Tibial artery (tissue), 4 donors: ENCODE data around the gene C3orf18.

Experiments used
- DNase-seq, 2 donors: peaks; one replicate each; pipeline ENCODE4 v3.0.0-alpha.2; 2019
- H3K27ac ChIP-seq, 2 donors: fragments of 200-600 bp; sonication (generic) in 1 of 2; 1 replicate in 1 of 2; 2 replicates in 1 of 2; pipeline ENCODE4 v1.5.1; 2018 to 2019; ENCODE audit warnings: mild to moderate bottlenecking in 1 of 2
- H3K27me3 ChIP-seq, 2 donors: fragments of 200-600 bp; sonication (generic) in 1 of 2; one replicate each; pipeline versions ENCODE4 v1.5.1 to v1.6.0; 2016 to 2019
- H3K36me3 ChIP-seq, 3 donors: fragments of 200-600 bp; sonication (generic) in 2 of 3; one replicate each; pipeline ENCODE4 v1.5.1; 2016 to 2019; ENCODE audit warnings: mild to moderate bottlenecking in 2 of 3
- H3K4me1 ChIP-seq, 4 donors: fragments of 200-600 bp; sonication (generic) in 2 of 4; 1 replicate in 3 of 4; 2 replicates in 1 of 4; pipeline ENCODE4 v1.5.1; 2016 to 2019
- H3K4me3 ChIP-seq, 2 donors: fragments of 200-600 bp; sonication (generic) in 1 of 2; 1 replicate in 1 of 2; 2 replicates in 1 of 2; pipeline ENCODE4 v1.5.1; 2018 to 2019; ENCODE audit warnings: mild to moderate bottlenecking in 2 of 2
- H3K9me3 ChIP-seq, 3 donors: fragments of 200-600 bp; sonication (generic) in 1 of 3; one replicate each; pipeline ENCODE4 v1.5.1; 2016 to 2019
- intact Hi-C: fragments of 100-400 bp; cut with DNase I; formaldehyde crosslinking; loops from one replicate; pipeline ENCODE4 v1.15.0; 2023; ENCODE audit warnings: low total_unique reads
- TF ChIP-seq, protein P1 (sequence below), 2 experiments: fragments of 200-600 bp in 1 of 2; fragments of 450-650 bp in 1 of 2; IDR thresholded peaks; one replicate each; pipeline ENCODE4 v1.5.1; 2017 to 2019; ENCODE audit warnings: antibody characterized with exemption in 2 of 2, mild to moderate bottlenecking in 1 of 2, moderate library complexity in 1 of 2

C3orf18 gene

DNA sequence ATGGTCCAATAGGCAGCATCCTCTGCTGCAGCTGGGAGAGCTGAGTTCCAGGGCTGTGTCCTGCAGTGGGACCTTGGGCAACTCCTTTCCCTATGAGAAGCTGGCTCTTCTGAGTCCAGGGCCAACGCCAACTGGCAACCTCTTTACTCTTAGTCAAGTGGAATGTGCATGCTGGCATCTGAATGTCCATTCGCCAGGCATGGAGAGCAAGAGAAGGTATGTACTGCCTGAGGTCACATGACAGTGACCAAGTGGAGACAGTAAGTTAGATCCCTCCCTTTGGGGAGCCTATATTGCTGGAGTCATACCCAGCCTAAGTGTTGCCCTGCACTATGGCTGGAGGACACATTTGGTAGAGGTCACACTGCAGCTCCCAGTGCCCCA, 13.9 kb upstream of the C3orf18 start:
- Histone ChIP-seq H3K27me3 (no peaks in the 10 kb centered on the region), H3K36me3 (peaks cover 4 to 84% (median 42%) of the 10 kb centered on the region in 3 donors), H3K4me3 (no peak overlapping the region), H3K27ac (no peak overlapping the region), H3K9me3 (no peaks in the 10 kb centered on the region), H3K4me1 (peaks cover 0 to 11% (median 0%) of the 10 kb centered on the region in 4 donors)
- DNase-seq: no peak
- intact Hi-C loops: no loop called here
- TF ChIP-seq, protein P1, sequence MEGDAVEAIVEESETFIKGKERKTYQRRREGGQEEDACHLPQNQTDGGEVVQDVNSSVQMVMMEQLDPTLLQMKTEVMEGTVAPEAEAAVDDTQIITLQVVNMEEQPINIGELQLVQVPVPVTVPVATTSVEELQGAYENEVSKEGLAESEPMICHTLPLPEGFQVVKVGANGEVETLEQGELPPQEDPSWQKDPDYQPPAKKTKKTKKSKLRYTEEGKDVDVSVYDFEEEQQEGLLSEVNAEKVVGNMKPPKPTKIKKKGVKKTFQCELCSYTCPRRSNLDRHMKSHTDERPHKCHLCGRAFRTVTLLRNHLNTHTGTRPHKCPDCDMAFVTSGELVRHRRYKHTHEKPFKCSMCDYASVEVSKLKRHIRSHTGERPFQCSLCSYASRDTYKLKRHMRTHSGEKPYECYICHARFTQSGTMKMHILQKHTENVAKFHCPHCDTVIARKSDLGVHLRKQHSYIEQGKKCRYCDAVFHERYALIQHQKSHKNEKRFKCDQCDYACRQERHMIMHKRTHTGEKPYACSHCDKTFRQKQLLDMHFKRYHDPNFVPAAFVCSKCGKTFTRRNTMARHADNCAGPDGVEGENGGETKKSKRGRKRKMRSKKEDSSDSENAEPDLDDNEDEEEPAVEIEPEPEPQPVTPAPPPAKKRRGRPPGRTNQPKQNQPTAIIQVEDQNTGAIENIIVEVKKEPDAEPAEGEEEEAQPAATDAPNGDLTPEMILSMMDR (IDR thresholded peaks at IDR 0.05): no peak

DNA sequence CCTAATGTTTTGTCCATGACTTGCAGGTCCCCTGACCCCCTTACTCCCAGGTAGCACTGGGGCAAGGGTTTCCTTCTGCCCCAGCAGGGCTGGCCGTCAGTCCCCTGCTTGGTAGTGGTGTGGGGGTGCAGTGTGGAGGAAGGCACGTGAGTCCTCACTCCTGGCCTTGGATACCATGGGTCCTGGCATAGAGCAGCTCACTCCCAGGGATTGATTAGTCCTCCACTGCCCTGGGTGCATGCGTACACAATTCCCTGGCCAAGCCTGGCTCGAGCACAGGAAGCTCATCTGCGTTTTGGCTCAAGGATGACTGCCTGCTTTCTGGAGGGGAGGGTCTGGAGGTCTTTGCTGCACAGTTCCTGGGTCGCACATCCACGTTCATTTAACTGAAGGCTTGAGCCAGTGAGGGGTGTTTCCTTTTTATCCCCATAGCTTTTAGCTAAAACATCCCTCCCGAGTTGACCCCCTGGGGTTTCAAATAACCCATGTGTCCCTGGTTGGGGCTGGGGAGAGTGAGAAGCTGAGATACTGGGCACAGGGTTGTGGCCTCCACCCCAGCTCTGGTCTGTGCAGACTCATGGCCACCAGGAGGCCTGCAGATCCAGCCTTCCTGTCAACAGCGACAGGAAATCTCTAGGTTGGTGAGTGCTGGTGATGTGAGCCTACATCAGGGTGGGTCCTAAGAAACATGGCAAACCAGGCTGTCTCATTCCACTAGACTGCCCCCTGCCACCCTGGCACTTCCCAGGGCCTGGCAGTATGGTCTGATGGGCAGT, 13.3 kb upstream of the C3orf18 start:
- Histone ChIP-seq H3K27ac (no peak overlapping the region), H3K36me3 (peaks cover 4 to 90% (median 45%) of the 10 kb centered on the region in 3 donors), H3K4me3 (no peak overlapping the region), H3K27me3 (no peaks in the 10 kb centered on the region), H3K4me1 (peaks cover 0 to 11% (median 0%) of the 10 kb centered on the region in 4 donors), H3K9me3 (no peaks in the 10 kb centered on the region)
- DNase-seq: no peak
- intact Hi-C loops: no loop called here
- TF ChIP-seq, protein P1 (IDR thresholded peaks at IDR 0.05): no peak

DNA sequence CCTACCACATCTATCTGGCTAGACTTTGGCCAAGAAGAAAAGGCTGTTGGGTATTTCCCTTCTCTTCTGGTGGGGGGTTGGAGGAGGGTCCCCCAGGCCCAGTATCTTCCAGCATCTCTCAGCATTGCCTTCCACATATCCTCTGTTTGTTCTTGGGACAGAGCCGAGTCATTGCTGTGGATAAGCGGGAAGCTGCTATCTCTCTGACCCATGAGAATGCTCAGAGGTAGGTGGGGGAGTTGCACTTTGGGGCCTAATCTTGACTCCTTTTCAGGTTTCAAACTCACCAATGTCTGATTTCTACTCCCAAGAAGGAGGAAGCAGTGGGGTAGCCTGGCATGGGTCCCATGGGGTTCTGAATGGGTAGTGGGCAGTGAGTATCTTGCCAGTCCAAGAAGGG, 9.8 kb upstream of the C3orf18 start:
- DNase-seq: no peak
- no peaks in the 10 kb centered on the region for H3K27me3 ChIP-seq
- intact Hi-C loops: loop anchor here (10.0 kb wide), 1 partner anchor 807 kb away; the partner anchor contains the start of gene MANF
- no peak overlapping the region for H3K27ac ChIP-seq
- H3K9me3 ChIP-seq: no peaks in the 10 kb centered on the region
- H3K4me3 ChIP-seq: no peak overlapping the region
- TF ChIP-seq, protein P1 (IDR thresholded peaks at IDR 0.05): no peak
- H3K36me3 ChIP-seq: peaks cover 4 to 94% (median 50%) of the 10 kb centered on the region in 3 donors
- H3K4me1 ChIP-seq: peaks cover 0 to 12% (median 2%) of the 10 kb centered on the region in 4 donors

DNA sequence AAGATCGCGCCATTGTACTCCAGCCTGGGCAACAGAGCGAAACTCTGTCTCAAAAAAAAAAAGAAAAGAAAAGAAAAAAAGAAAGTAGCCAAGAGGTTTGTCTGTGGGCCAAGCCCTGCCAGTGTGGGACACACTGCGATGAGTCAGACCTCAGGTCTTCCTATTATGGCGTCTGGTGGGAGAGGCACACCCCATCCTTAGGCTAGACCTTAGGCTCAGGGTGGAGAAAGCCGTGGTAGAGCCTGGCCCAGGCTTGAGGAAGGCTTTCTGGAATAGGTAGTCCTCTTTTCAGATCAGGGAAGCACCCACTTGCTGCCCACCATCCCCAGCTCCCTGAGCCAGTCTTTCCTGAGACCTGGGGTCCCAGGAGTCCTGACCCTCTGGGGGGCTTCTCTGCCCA, 7.8 kb upstream of the C3orf18 start:
- TF ChIP-seq, protein P1 (IDR thresholded peaks at IDR 0.05): no peak
- intact Hi-C loops: loop anchor here (10.0 kb wide), 1 partner anchor 809 kb away; the partner anchor contains the start of gene MANF

DNA sequence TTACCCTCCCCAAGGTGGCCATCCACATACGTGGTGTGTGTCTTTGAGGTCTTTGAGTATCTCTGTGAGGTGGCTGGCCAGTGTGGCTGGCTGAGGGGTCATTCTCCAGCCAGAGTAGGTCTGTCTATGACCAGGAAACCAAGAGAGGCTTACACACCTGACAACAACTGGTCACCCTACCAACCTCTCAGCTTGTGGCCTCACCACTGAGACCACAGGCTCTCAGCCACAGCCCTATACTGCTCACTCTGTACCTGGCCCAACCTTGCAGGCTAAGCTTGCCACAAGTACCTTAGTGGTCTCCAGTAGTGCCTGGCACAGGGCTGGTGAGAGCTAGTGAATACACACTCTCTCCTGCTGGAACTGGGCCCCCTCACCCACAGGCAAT, 6.9 kb upstream of the C3orf18 start:
- TF ChIP-seq, protein P1 (IDR thresholded peaks at IDR 0.05): no peak
- intact Hi-C loops: loop anchor here (10.0 kb wide), 1 partner anchor 810 kb away; the partner anchor contains the start of gene MANF
- no peak overlapping the region for H3K27ac ChIP-seq
- H3K27me3 ChIP-seq: no peaks in the 10 kb centered on the region
- no peak overlapping the region for H3K4me3 ChIP-seq
- peaks cover 0 to 22% (median 11%) of the 10 kb centered on the region in 4 donors for H3K4me1 ChIP-seq
- peaks cover 0 to 65% (median 34%) of the 10 kb centered on the region in 3 donors for H3K36me3 ChIP-seq
- DNase-seq: no peak
- no peaks in the 10 kb centered on the region for H3K9me3 ChIP-seq

More for the DNA sequence above, 7.8 kb upstream of the C3orf18 start:
- Histone ChIP-seq H3K27ac (no peak overlapping the region), H3K4me3 (no peak overlapping the region), H3K36me3 (peaks cover 4 to 74% (median 41%) of the 10 kb centered on the region in 3 donors), H3K4me1 (peaks cover 0 to 15% (median 5%) of the 10 kb centered on the region in 4 donors), H3K27me3 (no peaks in the 10 kb centered on the region), H3K9me3 (no peaks in the 10 kb centered on the region)
- no peak for DNase-seq
